ENCODE measurements around the gene CACNG5.

- TF ChIP-seq CTCF (IDR thresholded peaks at IDR 0.05) = no peak
- no peak for TF ChIP-seq POLR2AphosphoS5 (IDR thresholded peaks at IDR 0.05; ENCODE audit: low read depth, low read length)
- TF ChIP-seq REST (IDR thresholded peaks at IDR 0.05; ENCODE audit: insufficient read depth in 1 of 2, low read depth in 2 of 2, low read length in 1 of 2) = no peak
Observed at GRCh38 chr17:66840061-66840460, 5.1 kb downstream of the CACNG5 start.

All from Panc1 (cell line).